Lung (tissue), 12 donors: ENCODE results near the gene CYB5B. TPM values are rescaled to one million over a fixed set of nuclear protein-coding genes. Genes with fewer than 3 reads are reported as not detected.

Experiments used
- ATAC-seq: fragments of 200-7000 bp; cut with Tn5 transposase; one replicate; pipeline ENCODE4 v1.9.1; 2020; ENCODE audit warnings: moderate number of reproducible peaks; ENCODE audit not compliant: insufficient read depth, low FRiP score
- DNase-seq, 3 donors: peaks; one replicate each; pipeline ENCODE4 v3.0.0-alpha.2; 2013 to 2017
- H3K27ac ChIP-seq, 2 donors: one replicate each; pipeline ENCODE4 v1.5.1; 2013; ENCODE audit warnings: mild to moderate bottlenecking in 2 of 2, moderate library complexity in 2 of 2, control low read depth in 1 of 2, inconsistent platforms in 1 of 2, low read depth in 1 of 2, low read length in 1 of 2
- H3K27me3 ChIP-seq, 3 donors: one replicate each; pipeline ENCODE4 v1.5.1; 2013; ENCODE audit warnings: low read length in 2 of 3; ENCODE audit not compliant: control insufficient read depth in 3 of 3, insufficient read depth in 3 of 3
- H3K36me3 ChIP-seq, 4 donors: one replicate each; pipeline ENCODE4 v1.5.1; 2013; ENCODE audit warnings: low read length in 4 of 4, mild to moderate bottlenecking in 1 of 4, moderate library complexity in 1 of 4; ENCODE audit not compliant: control insufficient read depth in 4 of 4, insufficient read depth in 4 of 4
- H3K4me1 ChIP-seq, 5 donors: one replicate each; pipeline ENCODE4 v1.5.1; 2013; ENCODE audit warnings: low read length in 5 of 5, mild to moderate bottlenecking in 2 of 5, moderate library complexity in 1 of 5; ENCODE audit not compliant: control insufficient read depth in 5 of 5, insufficient read depth in 5 of 5
- H3K4me3 ChIP-seq: one replicate; pipeline ENCODE4 v1.5.1; 2013; ENCODE audit warnings: mild to moderate bottlenecking, control low read depth, moderate library complexity
- H3K9ac ChIP-seq, 2 donors: one replicate each; pipeline ENCODE4 v1.5.1; 2013; ENCODE audit warnings: low read length in 2 of 2, control low read depth in 1 of 2; ENCODE audit not compliant: insufficient read depth in 1 of 2
- H3K9me3 ChIP-seq, 4 donors: one replicate each; pipeline ENCODE4 v1.5.1; 2013; ENCODE audit warnings: low read length in 3 of 4, mild to moderate bottlenecking in 1 of 4, moderate library complexity in 1 of 4; ENCODE audit not compliant: control insufficient read depth in 4 of 4, insufficient read depth in 3 of 4
- CTCF ChIP-seq: IDR thresholded peaks from 2 replicates; pipeline ENCODE4 v1.5.1; 2012; ENCODE audit warnings: mild to moderate bottlenecking; ENCODE audit errors: control extremely low read depth, extremely low read depth
- WGBS, 2 donors: extraction: QIAGEN DNeasy Blood & Tissue Kit; methylation state at CpG; one replicate each; pipeline ENCODE4 v1.1.7; 2013; 5-methylcytosine and 5-hydroxymethylcytosine counted together
- polyA plus RNA-seq, 2 donors: library from polyadenylated mRNA; stranded (reverse); fragments of 200-250 nt; gene quantifications; one replicate each; pipeline ENCODE4 v1.2.1, GENCODE V29; 2013
- total RNA-seq, 2 donors: library from RNA; depleted of rRNA in 1 of 2; stranded (reverse); fragments of >200 nt in 1 of 2; gene quantifications; one replicate each; pipeline ENCODE4 v1.2.1, GENCODE V29; 2014 to 2021
- donor health status: control.
- donor health status: control.
- donor health status: Bipolar disorder and iron deficiency.
- donor health status: healthy.
- donor health status: DM: yes; HTN: yes; CAD: no.

CYB5B gene
- total and polyA plus RNA-seq, 4 donors: 68.1 to 103 (median 75.7) TPM

GRCh38 chr16:69499541-69500230 lies 75.3 kb downstream of the CYB5B start:
- Histone ChIP-seq H3K27ac (no peak overlapping the region), H3K4me3 (no peak overlapping the region), H3K9ac (no peak overlapping the region), H3K9me3 (no peaks in the 10 kb centered on the region), H3K4me1 (no peaks in the 10 kb centered on the region), H3K27me3 (no peaks in the 10 kb centered on the region), H3K36me3 (no peaks in the 10 kb centered on the region)
- 93% methylated on average over 11 of the region's 11 CpGs for WGBS, 2 donors
- DNase-seq: no peak
- ATAC-seq: no peak
- TF ChIP-seq CTCF: no peak

DNA sequence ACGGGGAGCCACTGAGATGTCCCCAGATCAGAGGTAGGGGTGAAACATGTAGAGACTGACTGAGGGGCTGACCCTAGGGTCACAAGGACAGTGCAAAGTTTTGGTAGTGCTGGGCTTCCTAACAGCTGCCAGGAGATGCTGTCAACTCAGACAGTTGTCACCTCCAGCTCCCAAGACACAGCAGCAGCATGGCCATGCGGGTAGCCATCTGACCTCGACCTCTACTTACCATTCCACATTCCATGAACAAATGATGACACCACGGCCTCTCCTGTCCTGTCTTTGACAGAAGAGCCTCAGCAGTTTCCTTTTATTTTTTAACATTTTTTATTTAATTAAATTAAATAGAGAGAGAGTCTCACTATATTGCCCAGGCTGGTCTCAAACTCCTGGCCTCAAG lies 76.1 kb downstream of the CYB5B start:
- DNase-seq (no peak), ATAC-seq (no peak)
- no peak overlapping the region for H3K4me3 ChIP-seq
- WGBS, 2 donors: 89 to 98% methylated on average over 4 of the region's 4 CpGs
- no peak overlapping the region for H3K27ac ChIP-seq
- no peaks in the 10 kb centered on the region for H3K27me3 ChIP-seq
- H3K9me3 ChIP-seq: no peaks in the 10 kb centered on the region
- no peaks in the 10 kb centered on the region for H3K36me3 ChIP-seq
- no peaks in the 10 kb centered on the region for H3K4me1 ChIP-seq
- no peak for TF ChIP-seq CTCF
- H3K9ac ChIP-seq: no peak overlapping the region

DNA sequence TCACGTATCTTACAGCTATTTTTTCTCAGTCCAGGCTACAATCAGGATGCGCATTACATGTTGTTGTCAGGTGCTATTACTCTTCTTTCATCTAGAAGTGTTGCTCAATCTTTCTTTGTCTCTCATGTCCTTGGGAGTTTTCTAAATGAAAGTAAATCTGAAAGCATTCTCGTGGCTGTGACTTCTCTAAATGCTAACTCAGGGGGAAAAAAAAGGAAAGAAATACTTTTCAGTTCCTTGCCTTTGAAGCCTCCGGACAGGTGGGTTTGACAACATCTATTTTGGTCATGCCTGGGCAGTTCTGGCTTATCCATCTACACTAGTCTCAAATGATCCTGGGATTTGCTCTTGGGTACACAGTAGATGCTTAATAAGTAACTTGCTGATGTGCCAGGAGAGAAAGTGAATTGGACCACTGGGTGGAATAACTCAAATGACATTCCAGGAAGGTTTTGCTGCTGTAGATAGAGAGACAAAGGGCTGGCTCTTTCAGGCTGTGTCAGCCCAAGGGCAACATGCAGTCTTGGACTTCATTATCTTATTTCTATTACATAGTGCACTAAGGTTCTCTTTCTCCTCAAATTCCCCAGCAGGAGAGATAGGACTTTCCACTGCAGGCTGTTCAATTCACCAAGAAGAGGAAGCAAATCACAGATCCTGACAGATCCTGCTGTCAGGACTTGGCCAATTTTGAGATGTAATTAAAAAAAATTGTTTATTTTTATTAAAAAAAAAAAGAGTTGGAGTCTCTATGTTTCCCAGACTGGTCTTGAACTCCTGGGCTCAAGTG lies 77.7 kb downstream of the CYB5B start:
- Histone ChIP-seq H3K27me3 (no peaks in the 10 kb centered on the region), H3K9me3 (no peaks in the 10 kb centered on the region), H3K4me3 (no peak overlapping the region), H3K4me1 (no peaks in the 10 kb centered on the region), H3K27ac (no peak overlapping the region), H3K9ac (no peak overlapping the region), H3K36me3 (no peaks in the 10 kb centered on the region)
- ATAC-seq (no peak), DNase-seq (no peak)
- TF ChIP-seq CTCF: no peak
- WGBS, 2 donors: 46 to 60% methylated on average over 4 of the region's 4 CpGs
